ENCODE measurements around the gene ART1.
A peak's percentile ranks its signal among the peaks of the same experiment; 100 is the strongest.
"Not testable (repeated sequence)": the region's sequence is repeated elsewhere in the genome, so short reads cannot be mapped to it uniquely, and the experiment has no call there.

Gene ART1

DNA sequence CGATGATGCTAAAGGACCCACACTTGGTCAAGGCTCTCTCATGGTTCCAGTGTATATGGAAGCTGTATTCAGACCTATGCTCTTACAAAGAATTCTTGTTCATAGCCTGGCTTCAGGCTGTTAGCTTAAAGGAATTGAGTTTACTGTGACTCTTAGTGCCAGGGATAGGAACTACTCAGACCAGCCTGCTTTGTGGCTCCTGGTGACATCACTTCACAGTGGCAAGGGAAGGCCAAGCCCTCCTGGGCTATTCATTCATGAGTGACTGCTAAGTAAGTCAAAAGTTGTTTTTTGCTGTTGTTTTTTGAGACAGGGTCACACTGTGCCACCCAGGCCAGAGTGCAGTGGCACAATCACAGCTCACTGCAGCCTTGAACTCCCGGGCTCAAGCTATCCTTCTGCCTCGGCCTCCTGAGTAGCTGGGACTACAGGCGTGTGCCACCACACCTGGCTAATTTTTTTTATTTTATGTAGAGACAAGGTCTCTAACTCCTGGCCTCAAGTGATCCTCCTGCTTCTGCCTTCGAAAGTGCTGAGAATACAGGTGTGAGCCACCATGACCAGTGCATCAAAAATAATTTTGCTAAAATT lies 12.8 kb upstream of the ART1 start:
- no peak for DNase-seq

GRCh38 chr11:3635641-3636375 lies 9.1 kb upstream of the ART1 start:
- DNase-seq = no peak

DNA sequence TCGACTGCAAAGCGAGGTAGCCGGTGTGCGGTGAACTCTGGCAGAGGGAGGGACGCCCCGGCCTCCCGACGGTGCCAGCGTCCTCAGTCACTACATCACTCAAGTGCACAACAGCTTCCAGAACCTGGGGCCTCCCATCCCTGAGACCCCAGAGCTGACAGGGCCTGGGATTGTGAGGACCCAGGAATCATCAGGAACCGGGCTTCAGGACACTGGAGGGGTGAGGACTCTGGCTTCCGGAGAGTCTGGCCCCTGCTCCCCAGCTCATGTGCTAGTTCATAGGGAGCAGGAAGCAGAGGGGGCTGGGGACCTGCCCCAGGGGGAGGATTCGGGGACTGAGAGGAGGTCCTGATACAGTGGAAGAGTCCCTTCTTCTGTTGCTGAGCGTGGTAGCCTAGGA lies 7.7 kb upstream of the ART1 start:
- DNase-seq = no peak

- no peak for DNase-seq
Measured at GRCh38 chr11:3638513-3638912, 6.4 kb upstream of the ART1 start.

GRCh38 chr11:3639841-3640240 lies 5.1 kb upstream of the ART1 start:
- no peak for DNase-seq

DNA sequence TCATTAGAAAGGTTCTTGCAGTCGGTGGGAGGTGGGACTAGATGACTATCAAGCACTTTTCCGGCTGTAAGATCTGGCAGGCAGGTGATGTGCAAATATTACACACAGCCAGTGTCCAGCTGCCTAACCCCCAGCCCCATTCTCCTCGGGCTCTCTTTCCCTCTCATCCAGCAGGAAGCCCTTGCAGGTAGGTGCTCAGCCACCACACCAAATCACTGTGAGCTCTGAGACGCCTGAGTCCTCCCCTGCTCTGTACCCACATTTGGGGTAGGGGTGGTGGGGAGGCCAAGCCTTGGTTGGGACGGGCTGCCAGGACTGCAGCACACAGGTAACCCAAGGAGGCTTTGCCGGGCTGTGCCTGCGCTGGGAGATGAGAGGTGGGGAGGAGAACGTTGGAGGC lies 3.7 kb upstream of the ART1 start:
- DNase-seq = no peak

- no peak for DNase-seq
Measured at GRCh38 chr11:3641701-3642070, 3.2 kb upstream of the ART1 start, which contains the start of gene ART5. Gene ART5, minus strand, starts transcription at chr11:3641992. Its CDS starts 130 bp downstream, at chr11:3641862.

DNA sequence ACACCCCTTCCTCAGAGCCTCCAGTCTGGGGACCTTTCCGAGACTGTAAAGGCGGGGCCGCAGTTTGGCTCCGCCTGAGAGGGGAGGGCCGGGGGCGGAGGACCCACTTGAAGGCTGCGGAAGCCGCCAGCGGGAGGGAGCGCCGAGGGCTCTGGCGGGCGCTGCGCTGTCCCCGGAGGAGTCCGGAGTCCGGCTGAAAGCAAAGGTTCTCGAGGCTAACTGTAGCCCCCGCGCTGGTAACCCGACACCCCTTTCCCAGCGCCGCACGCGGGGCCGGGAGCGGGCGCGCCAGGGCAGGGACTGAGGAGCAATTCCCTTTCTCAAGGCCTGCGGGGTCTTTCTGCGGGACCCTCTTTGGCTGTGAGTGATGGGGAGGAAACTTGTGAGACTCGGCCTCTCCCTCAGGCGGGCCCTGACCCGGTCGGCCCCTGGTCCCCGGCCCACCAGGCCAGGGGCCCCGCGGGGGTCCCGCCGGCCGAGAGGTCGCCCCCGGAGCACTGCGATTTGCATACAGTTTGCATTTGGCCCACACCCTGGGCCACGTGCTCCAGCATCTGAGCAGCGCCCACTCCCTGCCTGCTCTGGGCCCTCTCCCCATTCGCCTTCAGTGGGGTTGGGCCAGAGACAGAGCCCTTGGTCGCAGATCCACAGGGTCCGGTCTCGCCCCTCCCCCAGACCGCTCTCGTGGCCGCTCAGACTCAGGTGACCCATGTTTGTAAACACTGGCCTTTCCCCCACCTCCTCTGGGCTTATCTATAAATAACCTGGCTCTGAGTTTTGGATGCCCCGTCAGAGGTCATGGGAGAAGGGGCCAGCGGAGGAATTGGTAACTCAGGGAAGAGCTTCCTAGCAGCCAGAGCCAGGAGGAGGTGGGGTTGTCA lies 2.6 kb upstream of the ART1 start:
- DNase-seq = peak; percentile 34

- DNase-seq = not testable (repeated sequence)
Measured at GRCh38 chr11:3643102-3643546, 1.8 kb upstream of the ART1 start.

DNA sequence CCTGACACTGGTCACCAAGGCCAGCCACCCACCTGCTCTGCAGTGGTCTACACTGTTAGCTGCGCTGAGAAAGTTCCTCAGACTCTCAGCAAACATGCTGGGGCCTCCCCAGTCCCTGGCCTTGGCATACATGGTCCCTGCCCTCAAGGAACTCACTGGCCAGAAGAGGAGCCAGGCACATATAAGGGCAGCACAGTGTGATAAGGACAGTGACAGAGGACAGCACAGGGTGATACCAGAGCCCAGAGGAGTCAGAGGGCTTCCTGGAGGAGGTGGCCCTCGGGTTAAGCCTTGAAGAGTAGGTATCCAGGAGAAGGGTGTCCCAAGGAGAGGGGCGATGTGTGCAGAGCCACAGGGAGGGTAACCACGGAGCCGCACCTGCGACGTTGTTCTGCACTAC lies 624 bp downstream of the ART1 start:
- DNase-seq = no peak

DNA sequence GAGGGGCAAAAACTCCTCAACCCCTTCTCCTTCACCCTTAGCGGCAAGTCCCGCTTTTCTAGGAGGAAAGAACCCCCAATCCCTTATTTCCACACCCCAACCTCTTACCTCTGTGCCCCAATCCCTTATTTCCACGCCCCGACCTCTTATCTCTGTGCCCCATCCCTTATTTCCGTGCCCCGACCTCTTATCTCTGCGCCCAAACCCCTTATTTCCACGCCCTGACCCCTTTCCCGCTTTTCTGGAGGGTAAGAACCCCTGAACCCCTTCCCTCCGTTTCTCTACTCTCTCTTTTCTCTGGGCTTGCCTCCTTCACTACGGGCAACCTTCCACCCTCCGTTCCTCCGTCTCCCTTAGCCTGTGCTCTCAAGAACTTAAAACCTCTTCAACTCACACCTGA lies 3.9 kb downstream of the ART1 start:
- DNase-seq = not testable (repeated sequence)

GRCh38 chr11:3649374-3649773 lies 4.4 kb downstream of the ART1 start:
- not testable (repeated sequence) for DNase-seq

- DNase-seq = not testable (repeated sequence)
Measured at GRCh38 chr11:3652514-3652913, 7.6 kb downstream of the ART1 start.

GRCh38 chr11:3655547-3655946 lies 10.6 kb downstream of the ART1 start:
- DNase-seq = no peak

DNA sequence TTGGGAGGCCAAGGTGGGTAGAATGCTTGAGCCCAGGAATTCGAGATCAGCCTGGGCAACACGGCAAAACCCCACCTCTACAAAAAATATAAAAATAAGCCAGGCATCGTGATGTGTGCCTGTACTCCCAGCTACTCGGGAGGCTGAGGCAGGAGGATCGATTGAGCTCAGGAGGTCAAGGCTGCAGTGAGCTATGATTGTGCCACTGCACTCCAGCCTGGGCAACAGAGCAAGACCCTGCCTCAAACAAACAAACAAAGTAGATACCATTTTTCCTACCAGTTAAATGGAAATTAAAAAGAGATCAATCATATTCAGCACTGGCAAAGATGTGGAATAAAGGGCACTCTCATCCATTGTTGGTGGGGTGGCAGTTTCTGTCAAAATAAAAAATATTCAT lies 12.4 kb downstream of the ART1 start:
- DNase-seq = not testable (repeated sequence)

- no peak for DNase-seq
Measured at GRCh38 chr11:3658252-3658651, 13.3 kb downstream of the ART1 start.

GRCh38 chr11:3659595-3660515 lies 14.9 kb downstream of the ART1 start:
- no peak for DNase-seq

GRCh38 chr11:3660960-3661359 lies 16.0 kb downstream of the ART1 start:
- DNase-seq = no peak

DNA sequence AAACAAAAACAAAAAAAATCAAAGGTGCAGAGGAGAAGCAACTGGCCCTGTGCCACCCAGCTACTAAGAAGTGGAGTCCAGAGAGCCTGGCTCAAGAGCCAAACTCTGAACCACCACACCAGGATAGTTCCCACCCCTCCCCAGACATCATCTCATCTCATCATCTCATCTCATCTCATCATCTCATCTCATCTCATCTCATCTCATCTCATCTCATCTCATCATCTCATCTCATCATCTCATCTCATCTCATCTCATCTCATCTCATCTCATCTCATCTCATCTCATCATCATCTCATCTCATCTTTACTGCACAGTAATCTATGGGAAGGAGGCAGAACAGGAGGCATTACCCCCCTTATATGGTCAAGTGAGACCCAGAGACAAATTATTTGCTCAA lies 17.9 kb downstream of the ART1 start:
- DNase-seq = no peak

DNA sequence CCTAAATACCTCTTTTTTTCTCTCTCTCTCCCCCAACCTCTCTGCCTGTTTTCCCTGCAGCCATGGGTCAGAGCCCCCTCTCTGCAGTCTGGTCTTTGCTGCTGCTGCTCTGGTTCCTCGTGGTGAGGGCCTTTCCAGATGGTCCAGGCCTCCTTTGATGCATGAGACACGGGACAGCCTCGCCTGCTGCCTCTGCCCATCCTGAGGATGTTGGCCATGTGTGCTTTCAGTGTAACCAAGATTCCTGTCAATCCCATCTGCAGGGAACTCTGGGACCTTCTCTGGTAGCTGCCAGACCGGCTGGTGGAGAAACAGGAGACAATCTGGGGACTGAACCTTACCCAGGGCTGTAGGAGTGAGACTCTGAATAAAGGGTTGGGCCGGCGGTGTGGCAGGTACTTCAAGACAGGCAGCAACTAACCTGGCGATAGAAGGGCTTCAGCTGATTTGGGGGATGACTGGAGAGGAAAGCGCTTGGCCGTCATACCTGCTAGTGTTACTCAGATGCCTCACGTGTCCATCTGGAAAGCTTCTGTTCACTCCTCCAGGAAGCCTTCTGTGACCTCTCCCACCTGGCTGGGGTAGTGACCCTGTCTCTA lies 19.2 kb downstream of the ART1 start:
- no peak for DNase-seq

- DNase-seq = no peak
Measured at GRCh38 chr11:3665336-3666022, 20.6 kb downstream of the ART1 start.
